GM12878 (cell line): ENCODE data around the gene IGSF22. TPM values are rescaled to one million over a fixed set of nuclear protein-coding genes. Genes with fewer than 3 reads are reported as not detected.

Source experiments
- ATAC-seq: fragments of 200-7000 bp; cut with Tn5 transposase; 3 replicates; pipeline ENCODE4 v1.9.1; 2020; ENCODE audit warnings: mild to moderate bottlenecking, moderate library complexity
- BruUV-seq: library from RNA; stranded (reverse); fragments of 400-500 nt; replicated peaks from 2 replicates; lab custom pipeline; 2021; lab: Mats Ljungman, UMichigan
- CTCF ChIA-PET: fragments of 300-600 bp; sonication (Branson Sonifier 250); formaldehyde crosslinking; extraction: SDS; loops from one replicate; lab custom pipeline; 2021; ENCODE audit warnings: inconsistent platforms; lab: Yijun Ruan, JAX
- POLR2A ChIA-PET: fragments of 350-600 bp; formaldehyde crosslinking; extraction: SDS; loops from one replicate; lab custom pipeline; 2021; ENCODE audit warnings: inconsistent platforms; lab: Charles Lee
- RAD21 ChIA-PET: fragments of 300-600 bp; sonication (Branson Sonifier 250); formaldehyde crosslinking; loops from one replicate; lab custom pipeline; 2023; ENCODE audit warnings: antibody characterized with exemption; ENCODE audit not compliant: unreplicated experiment; lab: Charles Lee
- SMC1A ChIA-PET: fragments of 300-600 bp; sonication (Branson Sonifier 250); formaldehyde crosslinking; loops from one replicate; lab custom pipeline; 2023; ENCODE audit not compliant: unreplicated experiment, uncharacterized antibody; lab: Charles Lee
- DNase-seq: peaks from one replicate; pipeline ENCODE4 v3.0.0-alpha.2; 2011; ENCODE audit warnings: low read depth, low spot score
- FAIRE-seq: peaks from 3 replicates; lab custom pipeline; 2011; peaks lifted over from hg19 to GRCh38; lab: Jason Lieb, UNC
- H2AFZ ChIP-seq: 2 replicates; pipeline ENCODE4 v1.6.0; 2011; ENCODE audit warnings: low read depth, low read length, control low read depth; ENCODE audit not compliant: control insufficient read depth
- H3K27ac ChIP-seq: 2 replicates; pipeline ENCODE4 v1.5.1; 2011; ENCODE audit warnings: control low read depth; ENCODE audit not compliant: control insufficient read depth, insufficient read depth
- H3K27me3 ChIP-seq, 2 experiments: replicated peaks in 1 of 2; 2 replicates each; pipeline versions ENCODE4 v1.6.0 to v1.6.1; 2011; ENCODE audit warnings: low read length in 1 of 2; ENCODE audit not compliant: control insufficient read depth in 2 of 2, insufficient read depth in 2 of 2
- H3K36me3 ChIP-seq, 2 experiments: 2 replicates each; pipeline ENCODE4 v1.5.1; 2011; ENCODE audit warnings: low read length in 1 of 2; ENCODE audit not compliant: control insufficient read depth in 2 of 2, insufficient read depth in 2 of 2
- H3K4me1 ChIP-seq: 2 replicates; pipeline ENCODE4 v1.6.1; 2011; ENCODE audit warnings: mild to moderate bottlenecking, low read length, moderate library complexity, mixed read lengths; ENCODE audit not compliant: control insufficient read depth, insufficient read depth
- H3K4me2 ChIP-seq: 2 replicates; pipeline ENCODE4 v1.6.0; 2011; ENCODE audit warnings: control low read depth; ENCODE audit not compliant: control insufficient read depth, insufficient read depth
- H3K4me3 ChIP-seq: fragments of 200-600 bp; sonication (generic); 2 replicates; pipeline ENCODE4 v1.5.1; 2016
- H3K79me2 ChIP-seq: 2 replicates; pipeline ENCODE4 v1.6.0; 2011; ENCODE audit warnings: low read length; ENCODE audit not compliant: control insufficient read depth, insufficient read depth
- H3K9ac ChIP-seq: 2 replicates; pipeline ENCODE4 v1.8.0; 2011; ENCODE audit warnings: low read length, control low read depth, mixed read lengths; ENCODE audit not compliant: control insufficient read depth, insufficient read depth
- H3K9me3 ChIP-seq: replicated peaks from 3 replicates; pipeline ENCODE4 v1.5.1; 2011; ENCODE audit warnings: mild to moderate bottlenecking, low read length; ENCODE audit not compliant: control insufficient read depth, insufficient read depth
- H4K20me1 ChIP-seq: 2 replicates; pipeline ENCODE4 v1.6.0; 2011; ENCODE audit not compliant: control insufficient read depth, insufficient read depth
- EGR1 ChIP-seq, 2 experiments: IDR thresholded peaks; 1 replicate in 1 of 2; 2 replicates in 1 of 2; pipeline ENCODE4 v1.6.1; 2011 to 2012; ENCODE audit warnings: low read depth in 2 of 2, low read length in 2 of 2, borderline replicate concordance in 1 of 2, mild to moderate bottlenecking in 1 of 2, moderate library complexity in 1 of 2
- EZH2 ChIP-seq: IDR thresholded peaks from 2 replicates; pipeline ENCODE4 v1.6.1; 2012; ENCODE audit warnings: low read depth, mild to moderate bottlenecking, control low read depth, inconsistent platforms, low read length, borderline replicate concordance; ENCODE audit not compliant: control insufficient read depth
- FOS ChIP-seq: IDR thresholded peaks from 3 replicates; pipeline ENCODE4 v1.6.1; 2011; ENCODE audit warnings: borderline replicate concordance; ENCODE audit not compliant: insufficient read length; ENCODE audit errors: extremely low read depth
- IKZF1 ChIP-seq: fragments of 450-650 bp; conservative IDR thresholded peaks from 2 replicates; pipeline ENCODE4 v1.6.1; 2017; ENCODE audit warnings: antibody characterized with exemption, mild to moderate bottlenecking
- JUNB ChIP-seq: IDR thresholded peaks from 2 replicates; pipeline ENCODE4 v1.6.1; 2016; ENCODE audit warnings: antibody characterized with exemption, mild to moderate bottlenecking
- NFIC ChIP-seq: IDR thresholded peaks from 2 replicates; pipeline ENCODE4 v1.6.1; 2012; ENCODE audit warnings: low read depth, mild to moderate bottlenecking, inconsistent platforms, low read length, moderate library complexity
- NFYA ChIP-seq: IDR thresholded peaks from 2 replicates; pipeline ENCODE4 v1.6.1; 2011; ENCODE audit warnings: low read depth, mild to moderate bottlenecking, low read length, improper control_type of control experiment, borderline replicate concordance
- PML ChIP-seq: IDR thresholded peaks from 2 replicates; pipeline ENCODE4 v1.6.1; 2012; ENCODE audit warnings: low read length, inconsistent platforms
- STAT3 ChIP-seq: IDR thresholded peaks from 2 replicates; pipeline ENCODE4 v1.6.1; 2011; ENCODE audit warnings: low read depth, low read length, improper control_type of control experiment
- ZSCAN29 ChIP-seq: fragments of 450-650 bp; IDR thresholded peaks from 2 replicates; pipeline ENCODE4 v1.6.1; 2017; ENCODE audit warnings: mild to moderate bottlenecking, moderate library complexity
- WGBS: methylation state at CpG from one replicate; pipeline ENCODE4 v1.1.6; 2016; ENCODE audit warnings: low lambda C conversion rate; ENCODE audit not compliant: insufficient replicate concordance, insufficient coverage; ENCODE audit errors: missing lambda C conversion rate; 5-methylcytosine and 5-hydroxymethylcytosine counted together
- in situ Hi-C: fragments of 300-500 bp; cut with MboI; formaldehyde crosslinking; loops from 9 replicates; pipeline ENCODE4 v1.14.3; 2018; ENCODE audit warnings: mixed read lengths
- intact Hi-C: fragments of 100-400 bp; cut with micrococcal nuclease; formaldehyde crosslinking; loops from one replicate; pipeline ENCODE4 v1.14.2; 2022; ENCODE audit not compliant: unreplicated experiment
- polyA plus RNA-seq, 11 experiments: library from polyadenylated mRNA; depleted of rRNA in 4 of 11; unstranded in 6 of 11; stranded (reverse) in 5 of 11; fragments of >200 nt; fragmentation: Nextera tagmentation in 4 of 11; fragmentation: Illumina TruSeq in 1 of 11; extraction: Ambion mirVana in 4 of 11; extraction: Trizol in 1 of 11; gene quantifications; 1 replicate in 1 of 11; 2 replicates in 10 of 11; pipeline versions ENCODE4 v1.2.1 to v1.2.3, GENCODE V29; 2011 to 2016; ENCODE audit warnings: inconsistent platforms in 2 of 11, missing spikeins in 2 of 11, low read depth in 1 of 11
- total RNA-seq, 4 experiments: library from RNA; depleted of rRNA in 3 of 4; stranded (reverse); fragments of >200 nt in 3 of 4; fragmentation: Illumina TruSeq in 1 of 4; extraction: Trizol in 1 of 4; gene quantifications; 2 replicates each; pipeline versions ENCODE4 v1.2.1 to v1.2.3, GENCODE V29; 2013 to 2021
- TF ChIP-seq, protein P1 (sequence below): IDR thresholded peaks from 2 replicates; pipeline ENCODE4 v1.6.1; 2012; ENCODE audit warnings: mild to moderate bottlenecking, low read depth, low read length
- TF ChIP-seq, protein P2 (sequence below): fragments of 450-650 bp; IDR thresholded peaks from 2 replicates; pipeline ENCODE4 v1.6.1; 2017; ENCODE audit warnings: borderline replicate concordance
- TF ChIP-seq, protein P3 (sequence below): fragments of 450-650 bp; IDR thresholded peaks from 2 replicates; pipeline ENCODE4 v1.6.1; 2014; ENCODE audit warnings: mild to moderate bottlenecking

The IGSF22 gene
- total and polyA plus RNA-seq, 10 of the 15 experiments (the other 5 are each of a cell fraction or from before 2014, with no cell fraction given), result 0.02 to 0.18 TPM; not detected in 8

DNA sequence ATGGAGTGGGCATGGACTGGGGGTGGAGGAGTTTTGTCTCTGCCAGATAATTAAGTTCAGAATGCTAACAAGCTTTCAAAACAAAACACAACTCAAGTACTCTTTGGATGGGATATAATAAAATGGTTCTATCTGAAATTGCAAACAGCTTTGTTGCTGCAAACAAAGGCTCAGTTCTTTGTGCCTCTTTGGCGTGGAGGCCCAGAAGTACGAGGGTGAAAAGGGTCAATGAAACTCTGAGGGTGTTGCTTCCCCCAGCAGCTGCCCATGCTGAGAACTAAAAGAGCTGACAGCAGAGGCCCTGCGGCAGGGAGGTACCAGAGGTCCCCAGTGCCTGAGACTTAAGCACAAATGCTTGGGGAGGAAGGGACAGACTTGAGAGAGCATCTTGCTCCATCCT is 26.5 kb upstream of the IGSF22 start:
- WGBS, result 4% methylated on average over 3 of the region's 3 CpGs
- no peaks in the 10 kb centered on the region for H3K79me2 ChIP-seq
- ATAC-seq, result no peak
- no peak overlapping the region for H3K9ac ChIP-seq
- H2AFZ ChIP-seq, result no peak overlapping the region
- RAD21 ChIA-PET, result interaction anchor here (1.8 kb wide), 1 partner anchor 21 kb away, joined by 5 read pairs; no protein-coding TSS in a partner anchor
- no TSS peak for BruUV-seq
- in situ Hi-C loops, result no loop called here
- TF ChIP-seq JUNB (no peak), FOS (no peak), EZH2 (no peak), EGR1 (IDR thresholded peaks at IDR 0.05; ENCODE audit: borderline replicate concordance in 1 of 2, low read depth in 2 of 2, low read length in 2 of 2) (no peak), IKZF1 (no peak), PML (no peak), NFIC (no peak), STAT3 (no peak), NFYA (no peak), ZSCAN29 (no peak)
- TF ChIP-seq, protein P1, sequence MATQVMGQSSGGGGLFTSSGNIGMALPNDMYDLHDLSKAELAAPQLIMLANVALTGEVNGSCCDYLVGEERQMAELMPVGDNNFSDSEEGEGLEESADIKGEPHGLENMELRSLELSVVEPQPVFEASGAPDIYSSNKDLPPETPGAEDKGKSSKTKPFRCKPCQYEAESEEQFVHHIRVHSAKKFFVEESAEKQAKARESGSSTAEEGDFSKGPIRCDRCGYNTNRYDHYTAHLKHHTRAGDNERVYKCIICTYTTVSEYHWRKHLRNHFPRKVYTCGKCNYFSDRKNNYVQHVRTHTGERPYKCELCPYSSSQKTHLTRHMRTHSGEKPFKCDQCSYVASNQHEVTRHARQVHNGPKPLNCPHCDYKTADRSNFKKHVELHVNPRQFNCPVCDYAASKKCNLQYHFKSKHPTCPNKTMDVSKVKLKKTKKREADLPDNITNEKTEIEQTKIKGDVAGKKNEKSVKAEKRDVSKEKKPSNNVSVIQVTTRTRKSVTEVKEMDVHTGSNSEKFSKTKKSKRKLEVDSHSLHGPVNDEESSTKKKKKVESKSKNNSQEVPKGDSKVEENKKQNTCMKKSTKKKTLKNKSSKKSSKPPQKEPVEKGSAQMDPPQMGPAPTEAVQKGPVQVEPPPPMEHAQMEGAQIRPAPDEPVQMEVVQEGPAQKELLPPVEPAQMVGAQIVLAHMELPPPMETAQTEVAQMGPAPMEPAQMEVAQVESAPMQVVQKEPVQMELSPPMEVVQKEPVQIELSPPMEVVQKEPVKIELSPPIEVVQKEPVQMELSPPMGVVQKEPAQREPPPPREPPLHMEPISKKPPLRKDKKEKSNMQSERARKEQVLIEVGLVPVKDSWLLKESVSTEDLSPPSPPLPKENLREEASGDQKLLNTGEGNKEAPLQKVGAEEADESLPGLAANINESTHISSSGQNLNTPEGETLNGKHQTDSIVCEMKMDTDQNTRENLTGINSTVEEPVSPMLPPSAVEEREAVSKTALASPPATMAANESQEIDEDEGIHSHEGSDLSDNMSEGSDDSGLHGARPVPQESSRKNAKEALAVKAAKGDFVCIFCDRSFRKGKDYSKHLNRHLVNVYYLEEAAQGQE, result no peak
- TF ChIP-seq, protein P2, sequence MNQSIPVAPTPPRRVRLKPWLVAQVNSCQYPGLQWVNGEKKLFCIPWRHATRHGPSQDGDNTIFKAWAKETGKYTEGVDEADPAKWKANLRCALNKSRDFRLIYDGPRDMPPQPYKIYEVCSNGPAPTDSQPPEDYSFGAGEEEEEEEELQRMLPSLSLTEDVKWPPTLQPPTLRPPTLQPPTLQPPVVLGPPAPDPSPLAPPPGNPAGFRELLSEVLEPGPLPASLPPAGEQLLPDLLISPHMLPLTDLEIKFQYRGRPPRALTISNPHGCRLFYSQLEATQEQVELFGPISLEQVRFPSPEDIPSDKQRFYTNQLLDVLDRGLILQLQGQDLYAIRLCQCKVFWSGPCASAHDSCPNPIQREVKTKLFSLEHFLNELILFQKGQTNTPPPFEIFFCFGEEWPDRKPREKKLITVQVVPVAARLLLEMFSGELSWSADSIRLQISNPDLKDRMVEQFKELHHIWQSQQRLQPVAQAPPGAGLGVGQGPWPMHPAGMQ, result no peak
- TF ChIP-seq, protein P3, sequence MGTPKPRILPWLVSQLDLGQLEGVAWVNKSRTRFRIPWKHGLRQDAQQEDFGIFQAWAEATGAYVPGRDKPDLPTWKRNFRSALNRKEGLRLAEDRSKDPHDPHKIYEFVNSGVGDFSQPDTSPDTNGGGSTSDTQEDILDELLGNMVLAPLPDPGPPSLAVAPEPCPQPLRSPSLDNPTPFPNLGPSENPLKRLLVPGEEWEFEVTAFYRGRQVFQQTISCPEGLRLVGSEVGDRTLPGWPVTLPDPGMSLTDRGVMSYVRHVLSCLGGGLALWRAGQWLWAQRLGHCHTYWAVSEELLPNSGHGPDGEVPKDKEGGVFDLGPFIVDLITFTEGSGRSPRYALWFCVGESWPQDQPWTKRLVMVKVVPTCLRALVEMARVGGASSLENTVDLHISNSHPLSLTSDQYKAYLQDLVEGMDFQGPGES, result no peak
- TF ChIP-seq, all 136 proteins: peak for 0
- Histone ChIP-seq H3K36me3 (no peaks in the 10 kb centered on the region), H3K27me3 (no peaks in the 10 kb centered on the region; a peak in 2 of 4 replicates), H4K20me1 (no peaks in the 10 kb centered on the region), H3K4me3 (no peak overlapping the region), H3K27ac (no peak overlapping the region), H3K9me3 (no peaks in the 10 kb centered on the region), H3K4me1 (no peaks in the 10 kb centered on the region), H3K4me2 (no peak overlapping the region)
- FAIRE-seq, result no peak
- SMC1A ChIA-PET, result interaction anchor here (1.0 kb wide), 1 partner anchor 21 kb away, joined by 4 read pairs; no protein-coding TSS in a partner anchor
- POLR2A ChIA-PET, result no interaction called here
- CTCF ChIA-PET, result interaction anchor here (1.3 to 24.2 kb wide), 4 partner anchors 16 to 637 kb away, joined by 3 to 494 read pairs (median 10); no protein-coding TSS in a partner anchor
- intact Hi-C loops, result no loop called here
- no peak for DNase-seq
